ENCODE measurements around the gene PSMF1.

DNA sequence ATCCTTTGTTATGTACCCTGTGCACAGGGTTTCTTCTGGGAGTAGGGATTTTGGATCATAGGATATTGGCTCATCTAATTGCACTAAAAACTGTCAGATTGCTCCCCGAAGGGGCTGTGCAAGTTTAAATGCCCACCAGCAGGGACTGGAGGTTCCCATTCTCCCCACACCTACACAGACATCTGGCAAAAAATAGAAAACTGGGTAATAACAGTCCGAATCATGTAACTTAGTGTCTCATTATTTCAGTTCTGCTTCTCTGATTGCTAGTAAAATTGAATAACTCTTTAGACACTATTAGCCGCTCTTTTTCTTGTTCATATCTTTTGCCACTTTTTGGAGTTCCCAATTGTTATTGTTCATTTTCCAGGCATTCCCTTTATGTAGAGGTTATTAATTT, 5.3 kb downstream of the PSMF1 start:
- no peak for TF ChIP-seq EP300 (IDR thresholded peaks at IDR 0.05)
- TF ChIP-seq, protein P1, sequence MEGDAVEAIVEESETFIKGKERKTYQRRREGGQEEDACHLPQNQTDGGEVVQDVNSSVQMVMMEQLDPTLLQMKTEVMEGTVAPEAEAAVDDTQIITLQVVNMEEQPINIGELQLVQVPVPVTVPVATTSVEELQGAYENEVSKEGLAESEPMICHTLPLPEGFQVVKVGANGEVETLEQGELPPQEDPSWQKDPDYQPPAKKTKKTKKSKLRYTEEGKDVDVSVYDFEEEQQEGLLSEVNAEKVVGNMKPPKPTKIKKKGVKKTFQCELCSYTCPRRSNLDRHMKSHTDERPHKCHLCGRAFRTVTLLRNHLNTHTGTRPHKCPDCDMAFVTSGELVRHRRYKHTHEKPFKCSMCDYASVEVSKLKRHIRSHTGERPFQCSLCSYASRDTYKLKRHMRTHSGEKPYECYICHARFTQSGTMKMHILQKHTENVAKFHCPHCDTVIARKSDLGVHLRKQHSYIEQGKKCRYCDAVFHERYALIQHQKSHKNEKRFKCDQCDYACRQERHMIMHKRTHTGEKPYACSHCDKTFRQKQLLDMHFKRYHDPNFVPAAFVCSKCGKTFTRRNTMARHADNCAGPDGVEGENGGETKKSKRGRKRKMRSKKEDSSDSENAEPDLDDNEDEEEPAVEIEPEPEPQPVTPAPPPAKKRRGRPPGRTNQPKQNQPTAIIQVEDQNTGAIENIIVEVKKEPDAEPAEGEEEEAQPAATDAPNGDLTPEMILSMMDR (IDR thresholded peaks at IDR 0.05): no peak
